ENCODE results near the gene IGSF9. TPM values are rescaled to one million over a fixed set of nuclear protein-coding genes. Genes with fewer than 3 reads are reported as not detected.

Gene IGSF9
- total and polyA plus RNA-seq, 2 experiments from 2014 or later = 10.3 to 27.6 TPM

DNA sequence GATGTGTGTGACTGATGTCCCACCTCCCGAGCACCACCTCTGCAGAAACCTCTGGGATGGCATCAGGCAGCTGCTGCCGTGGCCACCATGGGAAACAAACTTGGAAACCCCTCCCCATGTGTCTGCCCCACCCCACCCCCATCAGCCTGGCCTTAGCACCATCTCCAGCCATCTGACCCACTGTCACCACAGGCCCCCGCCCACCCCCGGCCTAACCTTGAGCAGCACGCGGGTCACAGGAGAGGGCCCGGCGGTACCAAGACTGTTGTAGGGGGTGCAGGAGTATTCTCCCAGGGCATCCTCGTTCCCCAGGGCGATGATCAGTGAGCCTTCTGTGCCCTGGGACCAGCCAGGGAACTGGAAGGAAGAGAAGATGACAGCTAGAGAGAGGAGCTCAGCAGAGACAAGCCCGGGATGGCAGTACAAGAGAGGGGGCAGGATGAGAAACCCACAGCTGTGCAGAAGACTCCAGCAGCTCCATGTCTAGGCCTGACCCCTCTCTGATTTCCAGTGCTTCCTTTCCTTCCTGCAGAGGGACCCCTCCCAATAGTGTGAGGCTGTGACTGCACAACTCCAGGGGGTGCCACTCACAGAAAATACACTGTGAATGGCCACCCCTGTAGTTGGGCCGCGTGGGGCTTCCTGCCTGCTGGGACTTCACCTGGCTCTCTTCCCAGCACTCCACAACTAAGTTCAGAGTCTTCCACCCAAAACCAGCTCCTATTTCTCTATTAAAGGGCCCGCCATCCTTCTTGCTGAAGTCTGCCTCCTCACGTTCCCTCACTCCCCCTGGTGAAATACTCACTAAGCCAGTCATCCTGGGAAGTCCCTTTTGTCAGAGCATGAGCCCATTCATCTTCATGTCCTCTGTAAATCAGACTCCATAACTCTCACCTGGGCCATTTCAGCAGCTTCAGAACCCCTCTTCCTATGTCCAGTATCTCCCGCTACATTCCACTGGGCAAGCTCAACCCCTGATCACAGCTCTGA lies 12.8 kb downstream of the IGSF9 start (continued):
- TF ChIP-seq, protein P1, sequence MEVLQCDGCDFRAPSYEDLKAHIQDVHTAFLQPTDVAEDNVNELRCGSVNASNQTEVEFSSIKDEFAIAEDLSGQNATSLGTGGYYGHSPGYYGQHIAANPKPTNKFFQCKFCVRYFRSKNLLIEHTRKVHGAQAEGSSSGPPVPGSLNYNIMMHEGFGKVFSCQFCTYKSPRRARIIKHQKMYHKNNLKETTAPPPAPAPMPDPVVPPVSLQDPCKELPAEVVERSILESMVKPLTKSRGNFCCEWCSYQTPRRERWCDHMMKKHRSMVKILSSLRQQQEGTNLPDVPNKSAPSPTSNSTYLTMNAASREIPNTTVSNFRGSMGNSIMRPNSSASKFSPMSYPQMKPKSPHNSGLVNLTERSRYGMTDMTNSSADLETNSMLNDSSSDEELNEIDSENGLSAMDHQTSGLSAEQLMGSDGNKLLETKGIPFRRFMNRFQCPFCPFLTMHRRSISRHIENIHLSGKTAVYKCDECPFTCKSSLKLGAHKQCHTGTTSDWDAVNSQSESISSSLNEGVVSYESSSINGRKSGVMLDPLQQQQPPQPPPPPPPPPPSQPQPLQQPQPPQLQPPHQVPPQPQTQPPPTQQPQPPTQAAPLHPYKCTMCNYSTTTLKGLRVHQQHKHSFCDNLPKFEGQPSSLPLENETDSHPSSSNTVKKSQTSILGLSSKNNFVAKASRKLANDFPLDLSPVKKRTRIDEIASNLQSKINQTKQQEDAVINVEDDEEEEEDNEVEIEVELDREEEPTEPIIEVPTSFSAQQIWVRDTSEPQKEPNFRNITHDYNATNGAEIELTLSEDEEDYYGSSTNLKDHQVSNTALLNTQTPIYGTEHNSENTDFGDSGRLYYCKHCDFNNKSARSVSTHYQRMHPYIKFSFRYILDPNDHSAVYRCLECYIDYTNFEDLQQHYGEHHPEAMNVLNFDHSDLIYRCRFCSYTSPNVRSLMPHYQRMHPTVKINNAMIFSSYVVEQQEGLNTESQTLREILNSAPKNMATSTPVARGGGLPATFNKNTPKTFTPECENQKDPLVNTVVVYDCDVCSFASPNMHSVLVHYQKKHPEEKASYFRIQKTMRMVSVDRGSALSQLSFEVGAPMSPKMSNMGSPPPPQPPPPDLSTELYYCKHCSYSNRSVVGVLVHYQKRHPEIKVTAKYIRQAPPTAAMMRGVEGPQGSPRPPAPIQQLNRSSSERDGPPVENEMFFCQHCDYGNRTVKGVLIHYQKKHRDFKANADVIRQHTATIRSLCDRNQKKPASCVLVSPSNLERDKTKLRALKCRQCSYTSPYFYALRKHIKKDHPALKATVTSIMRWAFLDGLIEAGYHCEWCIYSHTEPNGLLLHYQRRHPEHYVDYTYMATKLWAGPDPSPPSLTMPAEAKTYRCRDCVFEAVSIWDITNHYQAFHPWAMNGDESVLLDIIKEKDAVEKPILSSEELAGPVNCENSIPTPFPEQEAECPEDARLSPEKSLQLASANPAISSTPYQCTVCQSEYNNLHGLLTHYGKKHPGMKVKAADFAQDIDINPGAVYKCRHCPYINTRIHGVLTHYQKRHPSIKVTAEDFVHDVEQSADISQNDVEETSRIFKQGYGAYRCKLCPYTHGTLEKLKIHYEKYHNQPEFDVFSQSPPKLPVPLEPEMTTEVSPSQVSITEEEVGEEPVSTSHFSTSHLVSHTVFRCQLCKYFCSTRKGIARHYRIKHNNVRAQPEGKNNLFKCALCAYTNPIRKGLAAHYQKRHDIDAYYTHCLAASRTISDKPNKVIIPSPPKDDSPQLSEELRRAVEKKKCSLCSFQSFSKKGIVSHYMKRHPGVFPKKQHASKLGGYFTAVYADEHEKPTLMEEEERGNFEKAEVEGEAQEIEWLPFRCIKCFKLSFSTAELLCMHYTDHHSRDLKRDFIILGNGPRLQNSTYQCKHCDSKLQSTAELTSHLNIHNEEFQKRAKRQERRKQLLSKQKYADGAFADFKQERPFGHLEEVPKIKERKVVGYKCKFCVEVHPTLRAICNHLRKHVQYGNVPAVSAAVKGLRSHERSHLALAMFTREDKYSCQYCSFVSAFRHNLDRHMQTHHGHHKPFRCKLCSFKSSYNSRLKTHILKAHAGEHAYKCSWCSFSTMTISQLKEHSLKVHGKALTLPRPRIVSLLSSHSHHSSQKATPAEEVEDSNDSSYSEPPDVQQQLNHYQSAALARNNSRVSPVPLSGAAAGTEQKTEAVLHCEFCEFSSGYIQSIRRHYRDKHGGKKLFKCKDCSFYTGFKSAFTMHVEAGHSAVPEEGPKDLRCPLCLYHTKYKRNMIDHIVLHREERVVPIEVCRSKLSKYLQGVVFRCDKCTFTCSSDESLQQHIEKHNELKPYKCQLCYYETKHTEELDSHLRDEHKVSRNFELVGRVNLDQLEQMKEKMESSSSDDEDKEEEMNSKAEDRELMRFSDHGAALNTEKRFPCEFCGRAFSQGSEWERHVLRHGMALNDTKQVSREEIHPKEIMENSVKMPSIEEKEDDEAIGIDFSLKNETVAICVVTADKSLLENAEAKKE (CRISPR knock-in tag; IDR thresholded peaks at IDR 0.05) = no peak
- TF ChIP-seq EZH2 (IDR thresholded peaks at IDR 0.05; ENCODE audit: low read depth, unreplicated experiment) = no peak

DNA sequence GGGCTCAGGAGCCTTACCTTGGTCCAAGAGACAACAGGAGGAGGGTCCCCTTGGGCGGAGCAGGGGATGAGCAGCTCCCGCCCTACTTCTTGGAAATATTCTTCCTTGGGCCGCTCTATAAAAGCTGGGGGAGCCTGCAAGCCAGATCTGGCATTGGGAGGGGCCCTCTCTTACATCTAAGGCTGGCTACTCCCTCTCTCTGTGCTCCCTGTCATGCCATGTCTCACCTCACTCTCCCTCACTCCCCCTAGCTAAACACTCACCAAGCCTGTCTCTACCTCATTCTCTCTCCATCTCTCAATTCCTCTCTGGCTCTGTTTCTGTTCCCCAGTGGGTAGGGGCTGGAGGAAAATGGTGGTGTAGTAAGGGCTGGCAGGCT lies 13.6 kb downstream of the IGSF9 start:
- no peak for DNase-seq (ENCODE audit: low spot score)

More for the DNA sequence above, 13.6 kb downstream of the IGSF9 start:
- H3K79me2 ChIP-seq (replicated peaks; ENCODE audit: insufficient read depth) = no peaks in the 10 kb centered on the region
- no peaks in the 10 kb centered on the region; the same call in 1 of the 2 replicates for H3F3A ChIP-seq (replicated peaks; ENCODE audit: low read depth)
- peaks cover 11% of the 10 kb centered on the region for H3K27me3 Mint-ChIP-seq (ENCODE audit: insufficient read depth, low read depth, poor library complexity)
- H2AFZ ChIP-seq = no peak overlapping the region
- H3K4me1 Mint-ChIP-seq = peaks cover 14% of the 10 kb centered on the region
- H3K27me3 ChIP-seq (ENCODE audit: insufficient read depth) = no peaks in the 10 kb centered on the region
- H3K36me3 Mint-ChIP-seq (ENCODE audit: low read depth) = peaks cover 56% of the 10 kb centered on the region
- H3K9me2 ChIP-seq (ENCODE audit: insufficient read depth) = no peaks in the 10 kb centered on the region
- no peak for ATAC-seq
- no peak overlapping the region for H3K4me2 ChIP-seq
- H3K36me3 ChIP-seq (ENCODE audit: insufficient read depth) = 0 out of 2 replicates have a peak, but pooled peaks cover 12% of the 10 kb centered on the region
- H3K4me3 ChIP-seq = no peak overlapping the region
- no peak overlapping the region for H3K27ac ChIP-seq (ENCODE audit: low read depth)
- H3K9me3 Mint-ChIP-seq = no peaks in the 10 kb centered on the region; the same call in 1 of the 3 replicates
- H4K20me1 ChIP-seq (replicated peaks; ENCODE audit: insufficient read depth) = no peaks in the 10 kb centered on the region; the same call in 1 of the 2 replicates
- TF ChIP-seq JUNB (IDR thresholded peaks at IDR 0.05; ENCODE audit: unreplicated experiment) (no peak), ZNF114 (CRISPR knock-in tag; IDR thresholded peaks at IDR 0.05) (no peak), STAT1 (IDR thresholded peaks at IDR 0.05; ENCODE audit: unreplicated experiment) (no peak)
- TF ChIP-seq, protein P2, sequence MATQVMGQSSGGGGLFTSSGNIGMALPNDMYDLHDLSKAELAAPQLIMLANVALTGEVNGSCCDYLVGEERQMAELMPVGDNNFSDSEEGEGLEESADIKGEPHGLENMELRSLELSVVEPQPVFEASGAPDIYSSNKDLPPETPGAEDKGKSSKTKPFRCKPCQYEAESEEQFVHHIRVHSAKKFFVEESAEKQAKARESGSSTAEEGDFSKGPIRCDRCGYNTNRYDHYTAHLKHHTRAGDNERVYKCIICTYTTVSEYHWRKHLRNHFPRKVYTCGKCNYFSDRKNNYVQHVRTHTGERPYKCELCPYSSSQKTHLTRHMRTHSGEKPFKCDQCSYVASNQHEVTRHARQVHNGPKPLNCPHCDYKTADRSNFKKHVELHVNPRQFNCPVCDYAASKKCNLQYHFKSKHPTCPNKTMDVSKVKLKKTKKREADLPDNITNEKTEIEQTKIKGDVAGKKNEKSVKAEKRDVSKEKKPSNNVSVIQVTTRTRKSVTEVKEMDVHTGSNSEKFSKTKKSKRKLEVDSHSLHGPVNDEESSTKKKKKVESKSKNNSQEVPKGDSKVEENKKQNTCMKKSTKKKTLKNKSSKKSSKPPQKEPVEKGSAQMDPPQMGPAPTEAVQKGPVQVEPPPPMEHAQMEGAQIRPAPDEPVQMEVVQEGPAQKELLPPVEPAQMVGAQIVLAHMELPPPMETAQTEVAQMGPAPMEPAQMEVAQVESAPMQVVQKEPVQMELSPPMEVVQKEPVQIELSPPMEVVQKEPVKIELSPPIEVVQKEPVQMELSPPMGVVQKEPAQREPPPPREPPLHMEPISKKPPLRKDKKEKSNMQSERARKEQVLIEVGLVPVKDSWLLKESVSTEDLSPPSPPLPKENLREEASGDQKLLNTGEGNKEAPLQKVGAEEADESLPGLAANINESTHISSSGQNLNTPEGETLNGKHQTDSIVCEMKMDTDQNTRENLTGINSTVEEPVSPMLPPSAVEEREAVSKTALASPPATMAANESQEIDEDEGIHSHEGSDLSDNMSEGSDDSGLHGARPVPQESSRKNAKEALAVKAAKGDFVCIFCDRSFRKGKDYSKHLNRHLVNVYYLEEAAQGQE (IDR thresholded peaks at IDR 0.05; ENCODE audit: unreplicated experiment) = no peak
- H3K4me3 Mint-ChIP-seq = no peak overlapping the region
- H3K27ac Mint-ChIP-seq = no peak overlapping the region
- H3K4me1 ChIP-seq (ENCODE audit: insufficient read depth) = peaks cover 3% of the 10 kb centered on the region; the same call in 1 of the 2 replicates
